GM18870 (cell line): ENCODE data around the gene GRIN2B.

Experiments used
- ATAC-seq: cut with Tn5 transposase; IDR thresholded peaks from one replicate; pipeline ENCODE4 v1.9.1; 2021; ENCODE audit warnings: moderate library complexity; ENCODE audit not compliant: unreplicated experiment

The GRIN2B gene

GRCh38 chr12:13981296-13981962, at the start of gene GRIN2B:
TSS of gene GRIN2B (minus strand) at chr12:13981602. CDS start at chr12:13866208, 115,394 bp downstream.
- ATAC-seq = no peak

- no peak for ATAC-seq
Measured at GRCh38 chr12:14026537-14026936, 45.1 kb upstream of the GRIN2B start.

GRCh38 chr12:14024591-14024990, 43.2 kb upstream of the GRIN2B start:
- no peak for ATAC-seq

GRCh38 chr12:14018080-14018479, 36.7 kb upstream of the GRIN2B start:
- no peak for ATAC-seq

- no peak for ATAC-seq
Measured at GRCh38 chr12:14010989-14011388, 29.6 kb upstream of the GRIN2B start.

GRCh38 chr12:14007639-14008038, 26.2 kb upstream of the GRIN2B start:
- ATAC-seq = no peak

GRCh38 chr12:13992585-13992984, 11.2 kb upstream of the GRIN2B start:
- ATAC-seq = no peak

- ATAC-seq = no peak
Measured at GRCh38 chr12:13992106-13992505, 10.7 kb upstream of the GRIN2B start.

GRCh38 chr12:13986031-13986430, 4.6 kb upstream of the GRIN2B start:
- ATAC-seq = no peak

GRCh38 chr12:13981990-13982389, 588 bp upstream of the GRIN2B start:
- ATAC-seq = no peak

GRCh38 chr12:13980538-13981295, 685 bp downstream of the GRIN2B start:
- ATAC-seq = no peak

- no peak for ATAC-seq
Measured at GRCh38 chr12:13979772-13980378, 1.5 kb downstream of the GRIN2B start.

- ATAC-seq = no peak
Measured at GRCh38 chr12:13978876-13979275, 2.5 kb downstream of the GRIN2B start.

GRCh38 chr12:13976880-13977279, 4.5 kb downstream of the GRIN2B start:
- no peak for ATAC-seq

GRCh38 chr12:13976028-13976584, 5.3 kb downstream of the GRIN2B start:
- ATAC-seq = no peak

GRCh38 chr12:13973996-13974395, 7.4 kb downstream of the GRIN2B start:
- no peak for ATAC-seq

GRCh38 chr12:13970803-13971202, 10.6 kb downstream of the GRIN2B start:
- ATAC-seq = no peak

- no peak for ATAC-seq
Measured at GRCh38 chr12:13968281-13968680, 13.1 kb downstream of the GRIN2B start.

- no peak for ATAC-seq
Measured at GRCh38 chr12:13964666-13965065, 16.7 kb downstream of the GRIN2B start.

- no peak for ATAC-seq
Measured at GRCh38 chr12:13962699-13963098, 18.7 kb downstream of the GRIN2B start.

- no peak for ATAC-seq
Measured at GRCh38 chr12:13961971-13962370, 19.4 kb downstream of the GRIN2B start.
